HPDE6-E6E7 (cell line): Measurements from ENCODE around the gene CDHR5.
A peak's percentile ranks its signal among the peaks of the same experiment; 100 is the strongest.

Source experiments
- DNase-seq: peaks from one replicate; pipeline ENCODE4 v3.0.0; 2011; ENCODE audit warnings: missing footprints; ENCODE audit errors: extremely low spot score

CDHR5 gene

DNA sequence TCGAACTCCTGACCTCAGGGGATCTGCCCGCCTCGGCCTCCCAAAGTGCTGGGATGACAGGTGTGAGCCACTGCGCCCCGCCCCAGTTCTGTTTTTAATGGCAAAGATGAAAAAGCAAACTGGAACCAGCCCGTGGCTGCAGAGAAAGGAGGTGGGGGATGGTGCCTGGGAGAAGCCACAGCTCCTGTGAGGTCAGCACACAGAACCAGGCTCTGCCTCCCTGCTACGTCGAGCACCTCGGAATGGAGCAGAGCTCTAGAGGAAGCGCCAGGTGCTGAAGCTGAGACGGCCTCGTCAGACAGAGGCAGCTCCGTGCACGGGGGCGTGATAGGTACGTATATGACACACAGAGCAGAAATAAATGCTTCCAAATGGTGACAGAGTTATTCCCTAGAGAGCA, 20.8 kb upstream of the CDHR5 start:
- no peak for DNase-seq

DNA sequence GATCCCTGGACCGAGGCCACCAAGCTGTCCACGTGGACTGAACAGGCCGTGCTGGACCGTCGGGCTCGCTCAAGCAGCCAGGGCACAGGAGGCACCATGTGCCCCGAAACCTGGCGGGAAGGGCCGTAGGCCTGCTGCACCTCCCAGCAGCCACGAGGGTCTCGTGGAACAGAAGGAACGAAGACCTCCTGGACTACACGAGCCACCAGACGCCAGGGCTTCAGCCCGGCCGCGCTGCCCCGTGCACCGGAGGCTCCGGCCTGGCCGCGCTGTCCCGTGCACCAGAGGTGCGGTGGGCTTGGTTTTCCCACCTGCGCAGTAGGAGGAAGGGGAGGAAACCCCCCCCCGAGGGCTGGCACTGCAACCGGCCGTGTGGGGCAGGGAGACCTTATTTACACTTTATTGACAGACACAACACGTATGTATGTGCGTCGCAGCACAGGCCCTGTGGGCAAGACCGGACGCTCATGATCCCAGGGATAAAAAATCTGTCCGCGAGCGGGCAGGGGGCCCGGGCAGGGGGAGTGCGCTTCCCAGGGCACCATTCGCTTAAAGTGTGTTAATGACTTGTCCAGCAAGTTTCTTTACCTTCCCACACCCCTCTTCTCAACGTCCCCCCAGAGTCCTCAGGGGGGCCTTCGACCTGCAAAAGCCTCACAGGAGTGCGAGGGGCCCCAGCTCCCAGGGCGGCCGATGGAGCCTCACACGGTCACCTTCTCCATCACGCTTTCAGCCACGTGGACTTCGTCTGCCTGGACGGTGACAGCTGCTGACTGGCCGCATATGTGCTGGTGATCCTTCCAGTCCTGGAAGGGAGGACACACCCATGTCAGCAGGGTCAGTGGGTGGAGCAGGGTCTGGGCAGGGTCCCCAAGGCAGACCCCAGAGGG, 19.3 kb upstream of the CDHR5 start:
- no peak for DNase-seq

DNA sequence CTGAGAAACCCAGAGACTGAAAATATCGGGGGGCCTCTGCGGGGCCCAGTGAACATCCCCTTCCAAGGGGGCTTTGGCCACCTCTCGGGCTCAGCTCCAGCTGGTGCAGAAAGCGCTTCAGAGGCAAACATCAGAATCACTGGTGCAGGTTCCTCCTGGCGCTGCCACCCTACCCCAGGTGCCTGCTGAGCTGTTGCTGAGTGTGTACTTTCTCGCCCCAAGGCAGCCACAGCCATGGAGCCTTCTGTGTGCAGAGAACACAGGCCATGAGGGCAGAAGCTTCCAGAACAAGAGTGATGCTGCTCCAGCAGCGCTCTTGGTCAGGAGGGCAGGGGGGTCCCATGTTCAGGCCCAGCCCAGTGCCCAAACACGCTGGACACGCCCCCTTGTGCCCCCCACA, 18.6 kb upstream of the CDHR5 start:
- no peak for DNase-seq

DNA sequence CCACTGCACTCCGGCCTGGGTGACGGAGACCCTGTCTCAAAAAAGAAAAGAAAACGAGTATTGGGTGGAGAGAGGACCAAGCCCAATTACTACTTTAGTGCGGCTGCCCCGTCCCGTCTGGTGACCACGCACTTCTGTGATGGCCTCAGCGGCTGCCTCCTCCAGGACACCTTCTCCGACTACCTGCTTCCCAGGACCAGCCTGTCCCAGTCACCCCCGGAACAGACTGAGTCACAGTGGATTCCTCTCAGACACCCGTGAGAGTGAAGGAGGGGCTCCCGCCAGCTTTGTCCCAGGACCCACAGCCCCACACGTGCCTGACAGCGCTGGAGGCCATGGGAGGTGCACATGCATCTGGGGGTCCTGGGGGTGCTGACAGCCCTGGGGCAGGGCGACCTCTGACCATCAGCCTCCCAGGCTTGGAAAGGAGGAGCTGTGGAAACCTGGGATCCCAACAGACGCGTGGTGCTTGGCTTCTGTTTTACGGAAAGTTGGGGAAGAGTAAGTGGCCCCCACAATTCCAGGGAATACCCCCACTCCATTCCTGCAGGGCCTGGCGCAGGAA, 17.1 kb upstream of the CDHR5 start:
- DNase-seq = no peak

DNA sequence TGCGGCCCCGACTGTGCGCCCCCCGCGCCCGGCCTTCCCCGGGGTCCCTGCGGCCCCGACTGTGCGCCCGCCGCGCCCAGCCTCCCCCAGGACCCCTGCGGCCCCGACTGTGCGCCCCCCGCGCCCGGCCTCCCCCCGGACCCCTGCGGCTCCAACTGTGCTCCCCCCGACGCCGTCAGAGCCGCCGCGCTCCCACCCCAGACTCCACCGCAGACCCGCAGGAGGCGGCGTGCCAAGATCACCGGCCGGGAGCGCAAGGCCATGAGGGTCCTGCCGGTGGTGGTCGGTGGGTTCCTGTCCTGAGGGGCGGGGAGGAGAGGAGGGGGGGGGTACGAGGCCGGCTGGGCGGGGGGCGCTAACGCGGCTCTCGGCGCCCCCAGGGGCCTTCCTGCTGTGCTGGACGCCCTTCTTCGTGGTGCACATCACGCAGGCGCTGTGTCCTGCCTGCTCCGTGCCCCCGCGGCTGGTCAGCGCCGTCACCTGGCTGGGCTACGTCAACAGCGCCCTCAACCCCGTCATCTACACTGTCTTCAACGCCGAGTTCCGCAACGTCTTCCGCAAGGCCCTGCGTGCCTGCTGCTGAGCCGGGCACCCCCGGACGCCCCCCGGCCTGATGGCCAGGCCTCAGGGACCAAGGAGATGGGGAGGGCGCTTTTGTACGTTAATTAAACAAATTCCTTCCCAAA, 15.4 kb upstream of the CDHR5 start:
- DNase-seq = no peak

DNA sequence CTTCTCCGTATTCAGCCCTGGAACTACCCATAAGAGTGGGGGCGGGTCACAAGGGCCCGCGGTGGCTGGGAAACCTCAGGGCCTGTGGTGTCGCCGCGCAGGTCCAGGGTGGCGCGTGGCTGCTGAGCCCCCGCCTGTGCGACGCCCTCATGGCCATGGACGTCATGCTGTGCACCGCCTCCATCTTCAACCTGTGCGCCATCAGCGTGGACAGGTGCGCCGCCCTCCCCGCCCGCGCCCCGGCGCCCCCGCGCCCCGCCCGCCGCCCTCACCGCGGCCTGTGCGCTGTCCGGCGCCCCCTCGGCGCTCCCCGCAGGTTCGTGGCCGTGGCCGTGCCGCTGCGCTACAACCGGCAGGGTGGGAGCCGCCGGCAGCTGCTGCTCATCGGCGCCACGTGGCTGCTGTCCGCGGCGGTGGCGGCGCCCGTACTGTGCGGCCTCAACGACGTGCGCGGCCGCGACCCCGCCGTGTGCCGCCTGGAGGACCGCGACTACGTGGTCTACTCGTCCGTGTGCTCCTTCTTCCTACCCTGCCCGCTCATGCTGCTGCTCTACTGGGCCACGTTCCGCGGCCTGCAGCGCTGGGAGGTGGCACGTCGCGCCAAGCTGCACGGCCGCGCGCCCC, 14.7 kb upstream of the CDHR5 start:
- no peak for DNase-seq

DNA sequence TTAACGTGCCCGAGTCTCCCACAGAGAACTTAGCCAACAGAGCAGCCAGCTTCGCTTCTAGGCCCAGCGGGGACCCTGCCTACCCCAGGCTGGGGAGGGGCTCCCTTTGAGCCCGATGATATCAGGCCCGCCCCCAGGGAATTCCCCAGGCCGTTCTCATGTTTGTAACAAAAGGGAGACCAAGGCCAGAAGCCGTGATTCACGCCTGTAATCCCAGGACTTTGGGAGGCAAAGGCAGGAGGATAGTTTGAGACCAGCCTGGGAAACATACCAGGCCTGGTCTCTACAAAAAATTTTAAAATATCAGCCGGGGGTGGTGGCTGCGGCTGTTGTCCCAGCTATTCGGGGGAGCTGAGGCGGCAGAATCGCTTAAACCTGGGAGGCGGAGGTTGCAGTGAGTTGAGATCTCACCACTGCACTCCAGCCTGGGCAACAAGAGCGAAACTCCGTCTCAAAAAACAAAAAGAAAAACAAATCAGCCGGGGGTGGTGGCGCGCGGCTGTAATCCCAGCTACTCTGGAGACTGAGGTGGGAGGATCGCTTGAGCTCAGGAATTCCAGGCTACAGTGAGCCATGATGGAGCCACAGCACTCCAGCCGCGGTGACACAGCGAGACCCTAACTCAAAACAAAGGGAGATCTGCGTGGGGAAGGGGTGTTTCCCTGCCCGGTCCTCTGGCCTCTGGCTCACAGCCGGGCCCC, 14.0 kb upstream of the CDHR5 start:
- no peak for DNase-seq

DNA sequence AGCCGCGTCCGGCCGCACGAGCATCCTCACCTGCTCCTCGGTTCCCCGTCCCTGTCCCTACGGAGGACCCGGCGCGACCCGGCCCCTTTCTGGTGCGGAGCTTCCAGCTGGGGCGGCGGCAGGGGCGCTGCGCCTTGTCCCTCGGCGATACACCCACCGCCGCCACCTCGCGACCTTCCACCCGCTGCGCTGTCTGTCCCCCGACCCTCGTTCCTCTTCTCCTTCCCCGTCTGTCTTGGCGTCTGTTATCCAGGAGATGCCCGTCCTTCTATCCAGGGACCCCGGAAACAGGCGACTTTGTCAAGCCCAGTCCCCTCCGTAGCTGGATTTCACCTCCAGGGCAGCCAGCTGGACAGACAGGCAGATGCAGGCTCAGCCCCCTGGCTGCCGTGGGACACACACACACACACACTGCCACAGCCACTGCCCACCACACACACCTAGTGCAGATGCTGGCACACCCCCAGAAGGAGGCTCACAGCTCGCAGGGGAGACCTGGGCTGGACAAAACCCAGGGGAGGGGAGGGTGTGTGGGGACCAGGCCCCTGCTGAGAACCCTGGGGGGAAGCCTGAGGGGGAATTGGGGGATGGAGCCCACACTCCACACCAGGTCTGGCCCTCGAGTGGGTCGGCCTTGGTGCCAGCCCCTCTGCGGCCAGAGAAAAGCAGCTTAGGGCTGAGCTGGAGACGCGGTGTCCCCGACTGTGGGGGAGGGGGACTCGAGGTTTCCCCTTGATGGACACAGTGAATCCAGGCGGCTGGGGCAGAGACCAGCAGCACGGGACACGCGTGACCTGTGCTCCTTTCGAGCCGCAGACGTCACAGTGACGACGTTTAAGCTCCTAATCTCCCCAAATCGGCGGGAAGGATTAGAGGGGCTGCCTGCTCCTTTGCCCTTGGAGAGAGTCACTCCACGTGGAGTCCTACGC, 13.1 kb upstream of the CDHR5 start:
- no peak for DNase-seq

DNA sequence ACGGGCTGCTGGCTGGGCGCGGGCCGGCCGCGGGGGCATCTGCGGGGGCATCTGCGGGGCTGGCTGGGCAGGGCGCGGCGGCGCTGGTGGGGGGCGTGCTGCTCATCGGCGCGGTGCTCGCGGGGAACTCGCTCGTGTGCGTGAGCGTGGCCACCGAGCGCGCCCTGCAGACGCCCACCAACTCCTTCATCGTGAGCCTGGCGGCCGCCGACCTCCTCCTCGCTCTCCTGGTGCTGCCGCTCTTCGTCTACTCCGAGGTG, 12.5 kb upstream of the CDHR5 start:
- DNase-seq = no peak

DNA sequence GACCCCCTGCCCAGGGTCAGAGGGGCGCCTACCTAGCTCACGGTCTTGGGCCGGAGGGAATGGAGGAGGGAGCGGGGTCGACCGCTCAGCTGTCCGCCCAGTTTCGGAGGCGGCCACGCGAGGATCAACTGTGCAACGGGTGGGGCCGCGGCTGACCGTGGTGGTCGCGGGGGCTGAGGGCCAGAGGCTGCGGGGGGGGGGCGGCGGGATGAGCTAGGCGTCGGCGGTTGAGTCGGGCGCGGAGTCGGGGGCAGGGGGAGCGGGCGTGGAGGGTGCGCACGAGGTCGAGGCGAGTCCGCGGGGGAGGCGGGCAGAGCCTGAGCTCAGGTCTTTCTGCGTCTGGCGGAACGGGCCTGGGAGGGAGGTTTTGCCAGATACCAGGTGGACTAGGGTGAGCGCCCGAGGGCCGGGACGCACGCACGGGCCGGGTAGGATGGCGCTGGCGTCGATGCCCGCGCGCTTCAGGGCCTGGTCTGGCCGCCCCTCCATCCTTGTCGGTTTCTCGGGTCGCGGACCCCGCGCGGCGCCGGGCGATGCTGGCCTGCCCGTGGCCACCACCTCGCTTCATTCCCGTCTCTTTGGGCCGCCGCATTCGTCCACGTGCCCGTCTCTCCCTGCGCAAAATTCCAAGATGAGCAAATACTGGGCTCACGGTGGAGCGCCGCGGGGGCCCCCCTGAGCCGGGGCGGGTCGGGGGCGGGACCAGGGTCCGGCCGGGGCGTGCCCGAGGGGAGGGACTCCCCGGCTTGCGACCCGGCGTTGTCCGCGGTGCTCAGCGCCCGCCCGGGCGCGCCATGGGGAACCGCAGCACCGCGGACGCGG, 12.0 kb upstream of the CDHR5 start, which contains the start of gene DRD4:
Gene DRD4 (plus strand): TSS at position 759 of the 822 bp plus-strand sequence. CDS start 36 bp downstream, at position 795.
- DNase-seq = no peak

DNA sequence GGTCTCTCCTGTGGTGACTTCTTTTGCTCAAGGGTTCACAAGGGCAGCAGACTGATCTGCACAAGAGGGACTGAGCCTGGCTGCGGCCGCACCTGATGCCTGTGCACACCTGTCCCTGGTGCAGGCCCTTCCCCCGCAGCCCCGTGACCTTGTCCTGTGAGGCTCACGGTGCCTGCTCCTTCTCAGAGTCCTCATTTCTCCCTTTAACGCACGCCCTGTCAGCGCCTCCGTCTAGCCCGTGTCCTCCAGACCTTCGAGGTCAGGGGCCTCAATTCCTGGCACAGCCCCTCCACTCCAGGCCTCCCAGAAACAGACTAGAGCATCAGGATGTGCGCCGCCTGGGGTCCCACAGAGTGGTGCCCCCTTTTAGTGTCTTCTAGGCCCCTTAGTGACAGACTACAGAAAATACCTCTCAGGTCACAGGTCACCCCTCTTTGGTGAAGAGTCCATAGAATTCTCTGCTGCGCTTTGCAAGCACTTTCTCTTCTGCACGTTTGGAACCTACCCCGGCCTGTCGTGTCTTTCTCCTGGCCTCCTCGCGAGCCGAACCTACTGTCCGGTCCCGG, 11.3 kb upstream of the CDHR5 start:
- no peak for DNase-seq

DNA sequence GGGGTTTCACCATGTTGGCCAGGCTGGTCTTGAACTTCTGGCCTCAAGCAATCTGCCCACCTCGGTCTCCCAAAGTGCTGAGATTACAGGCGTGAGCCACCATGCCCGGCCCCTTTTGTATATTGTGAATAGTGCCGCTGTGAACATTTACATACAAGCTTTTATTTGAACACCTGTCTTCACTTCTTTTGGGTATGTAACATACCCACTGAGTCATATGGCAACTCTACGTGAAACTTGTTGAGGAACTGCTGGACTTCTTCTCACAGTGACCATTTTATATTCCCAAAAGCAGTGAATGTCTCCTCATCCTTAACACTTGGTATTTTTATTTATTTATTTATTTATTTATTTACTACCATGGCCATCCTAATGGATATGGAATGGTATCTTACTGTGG, 6.1 kb upstream of the CDHR5 start:
- DNase-seq = no peak

DNA sequence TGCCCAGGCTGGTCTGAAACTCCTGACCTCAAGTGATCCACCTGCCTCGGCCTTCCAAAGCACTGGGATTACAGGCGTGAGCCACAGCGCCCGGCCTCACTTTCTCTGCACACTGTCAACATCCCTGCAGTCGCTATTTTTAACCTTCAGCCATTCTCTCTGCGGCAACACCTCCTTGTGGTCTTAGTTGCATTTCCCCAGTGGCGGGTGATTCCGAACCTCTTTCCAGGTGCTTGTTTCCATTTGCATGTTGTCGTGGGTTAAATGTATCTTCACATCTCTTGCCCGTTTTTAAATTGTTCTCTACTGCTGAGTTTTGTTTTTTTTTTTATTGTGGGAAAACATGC, 4.5 kb upstream of the CDHR5 start:
- DNase-seq = no peak

DNA sequence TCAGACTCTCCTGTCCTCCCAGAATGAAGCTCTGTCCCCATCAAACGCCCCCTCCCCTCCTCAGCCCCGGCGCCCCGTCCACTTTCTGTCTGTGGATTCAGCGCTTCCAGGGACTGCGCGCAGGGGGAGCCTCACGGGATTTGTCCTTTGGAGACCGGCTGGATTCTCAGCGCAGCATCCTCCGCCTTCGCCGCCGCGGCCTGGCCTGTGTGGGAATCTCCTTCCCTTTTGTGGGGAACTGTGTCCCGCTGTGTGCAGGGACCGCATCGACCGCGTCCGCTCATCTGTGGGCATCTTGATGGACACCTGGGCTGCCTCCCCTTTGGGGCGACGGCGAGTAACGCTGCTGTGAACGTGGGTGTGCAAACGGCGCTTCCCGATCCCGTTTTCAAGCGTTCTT, 3.3 kb upstream of the CDHR5 start:
- no peak for DNase-seq

DNA sequence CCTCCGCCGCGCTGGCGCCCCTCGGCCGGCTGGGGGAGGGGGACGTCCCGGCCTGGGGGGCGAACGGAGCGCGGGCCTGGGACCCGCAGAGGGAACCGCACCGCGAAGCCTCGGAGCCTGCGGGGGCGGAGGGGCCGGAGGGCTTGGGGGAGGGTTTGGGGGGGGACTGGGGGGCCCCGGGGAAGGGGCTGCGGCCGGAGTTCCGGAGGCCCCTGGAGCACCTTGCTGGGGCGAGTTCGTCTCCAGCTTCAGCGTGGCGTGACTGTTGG, 2.5 kb upstream of the CDHR5 start:
- no peak for DNase-seq

DNA sequence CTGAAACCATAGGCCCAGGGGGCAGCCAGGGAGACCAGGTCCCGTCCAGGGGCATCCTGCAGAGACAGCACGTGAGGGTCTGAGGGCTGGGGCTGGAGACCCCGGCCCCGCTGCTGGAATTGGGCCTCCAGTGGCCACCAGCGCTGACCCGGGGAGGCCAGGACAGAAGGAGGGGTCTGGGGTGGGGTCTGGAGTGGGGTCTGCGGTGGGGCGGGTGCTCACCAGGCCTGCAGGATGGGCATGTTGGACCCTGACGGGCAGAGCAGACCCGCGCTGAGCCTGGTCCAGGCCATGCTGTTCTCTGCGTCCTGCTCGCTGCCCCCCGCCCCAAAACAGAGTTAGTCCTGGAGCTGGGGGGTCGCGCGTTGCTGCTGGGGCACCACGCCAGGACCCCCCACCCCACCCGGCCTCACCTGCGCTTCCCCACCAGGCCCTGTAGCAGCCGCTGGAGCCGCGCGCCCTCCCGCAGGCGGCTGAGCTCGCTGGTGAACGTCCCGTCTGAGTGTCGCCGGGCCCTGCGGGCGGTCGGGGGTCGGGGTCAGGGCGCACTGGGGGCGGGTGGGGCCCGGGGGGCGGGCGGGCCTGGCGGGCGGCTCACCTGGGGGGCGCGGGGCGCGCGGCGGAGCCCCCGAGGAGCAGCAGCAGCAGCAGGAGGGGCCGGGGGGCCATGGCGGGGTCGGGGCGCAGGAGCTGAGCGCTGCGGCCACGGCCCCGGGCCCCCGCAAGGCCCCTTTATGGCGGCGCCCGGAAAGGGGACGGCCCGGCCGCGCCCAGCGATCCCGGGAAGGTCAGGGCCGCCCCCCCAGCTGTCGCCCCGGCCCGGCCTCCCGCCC, 1.9 kb upstream of the CDHR5 start, which contains the start of gene SCT:
Gene SCT (minus strand): TSS at position 707 of the 833 bp plus-strand sequence. CDS start 38 bp downstream, at position 669.
- DNase-seq = no peak

DNA sequence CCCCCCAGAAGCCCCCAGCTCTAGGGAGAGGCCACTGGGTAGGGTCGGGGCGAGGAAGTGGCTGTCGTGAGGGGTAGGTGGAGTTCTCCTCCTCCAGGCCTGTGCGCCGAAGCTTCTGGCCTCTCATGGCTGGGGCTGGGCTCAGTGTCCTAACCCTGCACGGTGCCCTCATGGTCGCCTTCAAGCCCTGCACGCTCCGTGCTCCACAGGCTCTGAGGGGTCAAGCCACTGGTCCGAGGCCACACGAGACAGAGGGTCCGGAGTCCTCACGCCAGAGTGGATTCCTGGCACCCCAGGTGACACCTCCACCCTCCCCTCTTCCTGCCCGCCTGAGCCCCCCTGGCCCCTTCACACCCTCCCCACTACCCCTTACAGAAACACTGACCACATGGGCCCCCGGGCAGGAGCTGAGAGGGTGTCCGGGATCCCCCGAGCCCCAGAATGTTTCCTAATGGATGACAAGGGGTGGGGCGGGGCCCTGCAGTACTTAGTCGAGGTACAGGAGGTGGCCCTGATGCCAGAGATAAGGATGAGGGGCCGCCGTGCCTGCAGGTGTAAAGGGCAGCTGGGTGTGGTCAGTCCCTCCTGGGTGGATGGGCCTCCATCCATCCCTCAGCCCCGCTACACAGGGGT, 997 bp upstream of the CDHR5 start:
- no peak for DNase-seq

DNA sequence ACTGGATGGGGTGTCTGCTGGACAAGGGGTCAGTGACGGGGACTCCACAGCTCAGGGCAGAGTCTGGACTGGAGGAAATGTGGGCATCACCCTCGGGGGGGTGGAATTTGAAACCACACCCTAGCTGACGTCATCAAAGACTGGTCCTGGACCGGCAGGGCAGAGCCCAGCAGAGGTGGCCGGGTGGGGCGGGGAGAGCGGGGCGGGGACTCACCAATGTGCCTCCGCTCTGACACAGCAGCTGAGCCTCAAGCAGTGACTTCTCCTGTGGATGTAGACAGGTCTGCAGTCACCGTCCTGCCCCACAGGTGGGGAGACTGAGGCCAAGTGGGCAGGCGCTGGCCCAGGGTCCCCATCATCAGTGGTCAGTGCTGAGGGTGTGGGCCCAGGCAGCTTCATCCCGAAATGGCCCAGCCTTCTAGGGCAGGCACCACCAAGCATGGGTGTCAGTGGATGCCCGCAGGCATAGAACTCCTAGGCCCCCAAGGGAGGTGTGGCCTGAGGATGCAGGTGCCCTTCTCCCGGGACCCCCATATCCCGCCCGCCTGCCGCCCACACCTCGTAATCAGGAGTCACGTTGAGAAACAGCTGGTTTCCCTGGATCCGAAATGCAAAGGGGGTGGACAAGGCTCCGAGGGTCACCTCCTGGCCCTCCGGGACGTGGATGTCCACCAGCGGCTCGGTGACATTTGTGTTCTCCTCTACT, 603 bp downstream of the CDHR5 start:
- DNase-seq = peak; percentile 48
